ENCODE measurements around the gene OGFOD2. TPM values are rescaled to one million over a fixed set of nuclear protein-coding genes. Genes with fewer than 3 reads are reported as not detected.

OGFOD2 gene
- total and polyA plus RNA-seq, 2 of the 13 experiments (the other 11 are each of a cell fraction or from before 2014, with no cell fraction given) = 13.2 to 14.6 TPM

GRCh38 chr12:122974274-122974891 is 661 bp upstream of the OGFOD2 start (continued):
- TF ChIP-seq ZBTB46 (CRISPR knock-in tag; IDR thresholded peaks at IDR 0.05; ENCODE audit: borderline replicate concordance) (no peak), REL (CRISPR knock-in tag; conservative IDR thresholded peaks at IDR 0.05) (no peak), ZNF234 (CRISPR knock-in tag; conservative IDR thresholded peaks at IDR 0.05) (no peak), ZNF878 (CRISPR knock-in tag; IDR thresholded peaks at IDR 0.05) (peak; percentile 33; the same call in 1 of the 2 replicates), ASH2L (IDR thresholded peaks at IDR 0.05; ENCODE audit: insufficient read length, low read depth, low read length) (no peak), ZNF282 (IDR thresholded peaks at IDR 0.05; ENCODE audit: partially characterized antibody) (no peak), ZNF138 (CRISPR knock-in tag; IDR thresholded peaks at IDR 0.05; ENCODE audit: low read depth) (no peak), MAX (IDR thresholded peaks at IDR 0.05) (peak; percentile 54; the same call in 1 of the 2 replicates), RNF219 (CRISPR knock-in tag; IDR thresholded peaks at IDR 0.05) (no peak; the same call in 1 of the 2 replicates), TBX3 (IDR thresholded peaks at IDR 0.05; ENCODE audit: borderline replicate concordance) (no peak), ZC3H13 (CRISPR knock-in tag; IDR thresholded peaks at IDR 0.05) (no peak), ZNF235 (CRISPR knock-in tag; IDR thresholded peaks at IDR 0.05; ENCODE audit: borderline replicate concordance) (no peak), ZNF382 (CRISPR knock-in tag; IDR thresholded peaks at IDR 0.05; ENCODE audit: borderline replicate concordance) (no peak), ZNF550 (CRISPR knock-in tag; IDR thresholded peaks at IDR 0.05; ENCODE audit: borderline replicate concordance) (no peak), NFIB (CRISPR knock-in tag; IDR thresholded peaks at IDR 0.05; ENCODE audit: borderline replicate concordance) (no peak), SAFB2 (CRISPR knock-in tag; IDR thresholded peaks at IDR 0.05; ENCODE audit: borderline replicate concordance, low read depth) (peak; percentile 27; the same call in 1 of the 2 replicates), PAX8 (CRISPR knock-in tag; IDR thresholded peaks at IDR 0.05; ENCODE audit: borderline replicate concordance) (no peak), ZKSCAN5 (CRISPR knock-in tag; IDR thresholded peaks at IDR 0.05) (no peak), TSC22D2 (CRISPR knock-in tag; IDR thresholded peaks at IDR 0.05; ENCODE audit: borderline replicate concordance) (no peak), TCF7L2 (IDR thresholded peaks at IDR 0.05; ENCODE audit: low read depth, low read length) (no peak), ZSCAN12 (CRISPR knock-in tag; IDR thresholded peaks at IDR 0.05) (no peak), RFX3 (CRISPR knock-in tag; IDR thresholded peaks at IDR 0.05) (no peak), ZNF570 (CRISPR knock-in tag; IDR thresholded peaks at IDR 0.05; ENCODE audit: borderline replicate concordance) (no peak), FOSL2 (CRISPR knock-in tag; IDR thresholded peaks at IDR 0.05) (peak; percentile 47)
- TF ChIP-seq, protein P1, sequence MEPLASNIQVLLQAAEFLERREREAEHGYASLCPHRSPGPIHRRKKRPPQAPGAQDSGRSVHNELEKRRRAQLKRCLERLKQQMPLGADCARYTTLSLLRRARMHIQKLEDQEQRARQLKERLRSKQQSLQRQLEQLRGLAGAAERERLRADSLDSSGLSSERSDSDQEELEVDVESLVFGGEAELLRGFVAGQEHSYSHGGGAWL (CRISPR knock-in tag; IDR thresholded peaks at IDR 0.05) = no peak
- TF ChIP-seq, protein P2, sequence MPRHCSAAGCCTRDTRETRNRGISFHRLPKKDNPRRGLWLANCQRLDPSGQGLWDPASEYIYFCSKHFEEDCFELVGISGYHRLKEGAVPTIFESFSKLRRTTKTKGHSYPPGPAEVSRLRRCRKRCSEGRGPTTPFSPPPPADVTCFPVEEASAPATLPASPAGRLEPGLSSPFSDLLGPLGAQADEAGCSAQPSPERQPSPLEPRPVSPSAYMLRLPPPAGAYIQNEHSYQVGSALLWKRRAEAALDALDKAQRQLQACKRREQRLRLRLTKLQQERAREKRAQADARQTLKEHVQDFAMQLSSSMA (CRISPR knock-in tag; IDR thresholded peaks at IDR 0.05) = no peak

All from HepG2 (cell line).